ENCODE measurements around the gene LRP1B.

DNA sequence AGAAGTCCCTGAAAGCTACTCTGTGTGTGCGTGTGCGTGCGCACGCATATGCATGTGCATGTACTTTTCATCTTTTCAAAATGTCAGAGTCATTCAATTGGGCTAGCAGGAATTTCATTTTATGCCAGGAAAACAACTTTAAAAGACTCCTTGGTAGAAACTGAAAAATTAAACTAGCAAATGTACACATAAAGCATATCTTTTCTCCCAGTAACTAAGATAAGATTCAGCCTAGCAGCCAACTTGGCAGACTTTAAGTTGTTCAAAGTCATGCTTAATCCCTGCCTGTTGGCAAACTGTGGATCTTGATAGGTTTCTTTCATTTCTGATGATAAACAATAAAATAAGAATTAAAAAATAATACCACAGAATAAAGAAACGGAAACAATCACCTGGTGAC, 1129.1 kb downstream of the LRP1B start:
- TF ChIP-seq CTCF (IDR thresholded peaks at IDR 0.05), result no peak
- TF ChIP-seq EZH2 (IDR thresholded peaks at IDR 0.05; ENCODE audit: borderline replicate concordance, insufficient read depth, low read depth, low read length, poor library complexity, severe bottlenecking), result no peak
